Iris pigment epithelial cell (primary cell): ENCODE measurements around the gene MRPS27.
"Not testable (repeated sequence)": the region's sequence is repeated elsewhere in the genome, so short reads cannot be mapped to it uniquely, and the experiment has no call there.

Experiments
- DNase-seq: peaks from one replicate; pipeline ENCODE4 v3.0.0-alpha.2; 2011; ENCODE audit warnings: low read depth

Gene MRPS27

GRCh38 chr5:72202331-72202825, 117.7 kb downstream of the MRPS27 start:
- no peak for DNase-seq

GRCh38 chr5:72199681-72200080, 120.4 kb downstream of the MRPS27 start:
- no peak for DNase-seq

GRCh38 chr5:72197393-72197792, 122.6 kb downstream of the MRPS27 start:
- DNase-seq, result no peak

GRCh38 chr5:72195581-72195980, 124.5 kb downstream of the MRPS27 start:
- DNase-seq, result no peak

- DNase-seq, result no peak
Measured at GRCh38 chr5:72194846-72195245, 125.2 kb downstream of the MRPS27 start.

- DNase-seq, result no peak
Measured at GRCh38 chr5:72191404-72191803, 128.6 kb downstream of the MRPS27 start.

GRCh38 chr5:72189146-72189545, 130.9 kb downstream of the MRPS27 start:
- no peak for DNase-seq

- no peak for DNase-seq
Measured at GRCh38 chr5:72188166-72188565, 131.9 kb downstream of the MRPS27 start.

GRCh38 chr5:72187388-72188075, 132.5 kb downstream of the MRPS27 start:
- no peak for DNase-seq

GRCh38 chr5:72185496-72186329, 134.3 kb downstream of the MRPS27 start:
- no peak for DNase-seq

GRCh38 chr5:72184408-72184807, 135.6 kb downstream of the MRPS27 start:
- no peak for DNase-seq

GRCh38 chr5:72183101-72183520, 136.9 kb downstream of the MRPS27 start:
- DNase-seq, result no peak

- no peak for DNase-seq
Measured at GRCh38 chr5:72182686-72183085, 137.4 kb downstream of the MRPS27 start.

- no peak for DNase-seq
Measured at GRCh38 chr5:72180925-72181324, 139.1 kb downstream of the MRPS27 start.

GRCh38 chr5:72179816-72180440, 140.1 kb downstream of the MRPS27 start:
- DNase-seq, result no peak

- DNase-seq, result peak; percentile 90
Measured at GRCh38 chr5:72179028-72179815, 140.8 kb downstream of the MRPS27 start.

- DNase-seq, result no peak
Measured at GRCh38 chr5:72177538-72177937, 142.5 kb downstream of the MRPS27 start.

GRCh38 chr5:72172786-72173185, 147.3 kb downstream of the MRPS27 start:
- DNase-seq, result no peak

- DNase-seq, result no peak
Measured at GRCh38 chr5:72171667-72172066, 148.4 kb downstream of the MRPS27 start.

GRCh38 chr5:72171181-72171580, 148.9 kb downstream of the MRPS27 start:
- not testable (repeated sequence) for DNase-seq

- no peak for DNase-seq
Measured at GRCh38 chr5:72170101-72170500, 149.9 kb downstream of the MRPS27 start.
